Esophagus squamous epithelium (tissue), 5 donors: ENCODE measurements around the gene ADTRP. TPM values are rescaled to one million over a fixed set of nuclear protein-coding genes. Genes with fewer than 3 reads are reported as not detected.
A peak's percentile ranks its signal among the peaks of the same experiment; 100 is the strongest.

Experiments used
- DNase-seq: peaks from one replicate; lab custom pipeline; 2025; lab: John Stamatoyannopoulos, UW
- H3K27ac ChIP-seq, 4 donors: fragments of 200-600 bp; sonication (generic); one replicate each; pipeline ENCODE4 v1.5.1; 2016 to 2019; ENCODE audit warnings: mild to moderate bottlenecking in 1 of 4
- H3K27me3 ChIP-seq, 4 donors: fragments of 200-600 bp; sonication (generic); 1 replicate in 3 of 4; 2 replicates in 1 of 4; pipeline versions ENCODE4 v1.5.1 to v1.6.0; 2017 to 2021; ENCODE audit warnings: antibody characterized with exemption in 1 of 4
- H3K36me3 ChIP-seq, 3 donors: fragments of 200-600 bp; sonication (generic); one replicate each; pipeline ENCODE4 v1.5.1; 2016 to 2019
- H3K4me1 ChIP-seq, 3 donors: fragments of 200-600 bp; sonication (generic); one replicate each; pipeline ENCODE4 v1.5.1; 2017 to 2019
- H3K4me3 ChIP-seq, 4 donors: fragments of 200-600 bp; sonication (generic); 1 replicate in 3 of 4; 2 replicates in 1 of 4; pipeline ENCODE4 v1.5.1; 2016 to 2019; ENCODE audit warnings: mild to moderate bottlenecking in 2 of 4, moderate library complexity in 1 of 4
- H3K9me3 ChIP-seq, 3 donors: fragments of 200-600 bp; sonication (generic); one replicate each; pipeline ENCODE4 v1.5.1; 2016 to 2019
- CTCF ChIP-seq, 6 experiments: fragments of 450-650 bp in 4 of 6; fragments of 200-600 bp in 2 of 6; sonication (generic) in 2 of 6; IDR thresholded peaks; one replicate each; pipeline ENCODE4 v1.5.1; 2016 to 2019; ENCODE audit warnings: antibody characterized with exemption in 6 of 6, mild to moderate bottlenecking in 4 of 6, moderate library complexity in 4 of 6
- POLR2A ChIP-seq, 4 donors: fragments of 450-650 bp; IDR thresholded peaks; one replicate each; pipeline ENCODE4 v1.6.1; 2017; ENCODE audit warnings: antibody characterized with exemption in 4 of 4, mild to moderate bottlenecking in 4 of 4, moderate library complexity in 3 of 4
- WGBS, 2 donors: methylation state at CpG; one replicate each; pipeline ENCODE4 v1.1.5; 2018; 5-methylcytosine and 5-hydroxymethylcytosine counted together
- intact Hi-C: fragments of 100-400 bp; cut with DNase I; formaldehyde crosslinking; loops from one replicate; pipeline ENCODE4 v1.15.0; 2022
- total RNA-seq, 4 donors: library from RNA; depleted of rRNA; stranded (reverse); fragments of >200 nt; gene quantifications; one replicate each; pipeline ENCODE4 v1.1.0, GENCODE V29; 2016
- donor health status: DM: yes; HTN: yes; CAD: no.

Gene ADTRP
- total RNA-seq, 4 donors from 2014 or later: 0.76 to 2.5 (median 1.6) TPM

- TF ChIP-seq CTCF (IDR thresholded peaks at IDR 0.05): no peak
- no peak for TF ChIP-seq POLR2A (IDR thresholded peaks at IDR 0.05)
- Histone ChIP-seq H3K27me3 (no peaks in the 10 kb centered on the region), H3K9me3 (peaks cover 0 to 4% (median 0%) of the 10 kb centered on the region in 3 donors), H3K27ac (no peak overlapping the region), H3K4me3 (no peak overlapping the region), H3K4me1 (no peaks in the 10 kb centered on the region), H3K36me3 (no peaks in the 10 kb centered on the region)
- 85 to 92% methylated on average over 4 of the region's 4 CpGs for WGBS, 2 donors
- DNase-seq: no peak
- intact Hi-C loops: no loop called here
Observed at GRCh38 chr6:11753798-11754197, 24.8 kb downstream of the ADTRP start.

- intact Hi-C loops: no loop called here
- Histone ChIP-seq H3K36me3 (no peaks in the 10 kb centered on the region), H3K9me3 (no peaks in the 10 kb centered on the region), H3K4me1 (no peaks in the 10 kb centered on the region), H3K4me3 (no peak overlapping the region), H3K27ac (no peak overlapping the region), H3K27me3 (no peaks in the 10 kb centered on the region)
- no peak for TF ChIP-seq CTCF (IDR thresholded peaks at IDR 0.05)
- TF ChIP-seq POLR2A (IDR thresholded peaks at IDR 0.05): no peak
- WGBS, 2 donors: 87 to 100% methylated on average over 1 of the region's 1 CpG
- no peak for DNase-seq
Observed at GRCh38 chr6:11752360-11752759, 26.2 kb downstream of the ADTRP start.

GRCh38 chr6:11750682-11751081, 27.9 kb downstream of the ADTRP start:
- intact Hi-C loops: no loop called here
- Histone ChIP-seq H3K27ac (no peak overlapping the region), H3K4me1 (no peaks in the 10 kb centered on the region), H3K9me3 (no peaks in the 10 kb centered on the region), H3K36me3 (no peaks in the 10 kb centered on the region), H3K27me3 (no peaks in the 10 kb centered on the region), H3K4me3 (no peak overlapping the region)
- no peak for DNase-seq
- TF ChIP-seq CTCF (IDR thresholded peaks at IDR 0.05) (no peak), POLR2A (IDR thresholded peaks at IDR 0.05) (no peak)
- WGBS, 2 donors: 74 to 77% methylated on average over 7 of the region's 7 CpGs

GRCh38 chr6:11748591-11749210, 29.9 kb downstream of the ADTRP start:
- Histone ChIP-seq H3K27me3 (no peaks in the 10 kb centered on the region), H3K27ac (no peak overlapping the region), H3K4me1 (peaks cover 0 to 13% (median 8%) of the 10 kb centered on the region in 3 donors), H3K36me3 (no peaks in the 10 kb centered on the region), H3K9me3 (no peaks in the 10 kb centered on the region), H3K4me3 (no peak overlapping the region)
- intact Hi-C loops: no loop called here
- WGBS, 2 donors: 74 to 83% methylated on average over 7 of the region's 7 CpGs
- TF ChIP-seq POLR2A (IDR thresholded peaks at IDR 0.05) (no peak), CTCF (IDR thresholded peaks at IDR 0.05) (peak in 1 of 6 experiments; percentile 9)
- DNase-seq: no peak

- Histone ChIP-seq H3K36me3 (no peaks in the 10 kb centered on the region), H3K4me1 (peaks cover 0 to 19% (median 8%) of the 10 kb centered on the region in 3 donors), H3K4me3 (no peak overlapping the region), H3K27ac (no peak overlapping the region), H3K9me3 (no peaks in the 10 kb centered on the region), H3K27me3 (no peaks in the 10 kb centered on the region)
- intact Hi-C loops: no loop called here
- 81 to 84% methylated on average over 3 of the region's 3 CpGs for WGBS, 2 donors
- TF ChIP-seq CTCF (IDR thresholded peaks at IDR 0.05) (no peak), POLR2A (IDR thresholded peaks at IDR 0.05) (no peak)
- DNase-seq: no peak
Observed at GRCh38 chr6:11747021-11747420, 31.6 kb downstream of the ADTRP start.
